GM12878 (cell line): Measurements from ENCODE around the gene MTSS2. TPM values are rescaled to one million over a fixed set of nuclear protein-coding genes. Genes with fewer than 3 reads are reported as not detected.

Experiments used
- ATAC-seq: fragments of 200-7000 bp; cut with Tn5 transposase; 3 replicates; pipeline ENCODE4 v1.9.1; 2020; ENCODE audit warnings: mild to moderate bottlenecking, moderate library complexity
- BruUV-seq: library from RNA; stranded (reverse); fragments of 400-500 nt; replicated peaks from 2 replicates; lab custom pipeline; 2021; lab: Mats Ljungman, UMichigan
- CTCF ChIA-PET: fragments of 300-600 bp; sonication (Branson Sonifier 250); formaldehyde crosslinking; extraction: SDS; loops from one replicate; lab custom pipeline; 2021; ENCODE audit warnings: inconsistent platforms; lab: Yijun Ruan, JAX
- POLR2A ChIA-PET: fragments of 350-600 bp; formaldehyde crosslinking; extraction: SDS; loops from one replicate; lab custom pipeline; 2021; ENCODE audit warnings: inconsistent platforms; lab: Charles Lee
- RAD21 ChIA-PET: fragments of 300-600 bp; sonication (Branson Sonifier 250); formaldehyde crosslinking; loops from one replicate; lab custom pipeline; 2023; ENCODE audit warnings: antibody characterized with exemption; ENCODE audit not compliant: unreplicated experiment; lab: Charles Lee
- SMC1A ChIA-PET: fragments of 300-600 bp; sonication (Branson Sonifier 250); formaldehyde crosslinking; loops from one replicate; lab custom pipeline; 2023; ENCODE audit not compliant: unreplicated experiment, uncharacterized antibody; lab: Charles Lee
- DNase-seq: peaks from one replicate; pipeline ENCODE4 v3.0.0-alpha.2; 2011; ENCODE audit warnings: low read depth, low spot score
- FAIRE-seq: peaks from 3 replicates; lab custom pipeline; 2011; peaks lifted over from hg19 to GRCh38; lab: Jason Lieb, UNC
- H2AFZ ChIP-seq: 2 replicates; pipeline ENCODE4 v1.6.0; 2011; ENCODE audit warnings: low read depth, low read length, control low read depth; ENCODE audit not compliant: control insufficient read depth
- H3K27ac ChIP-seq: 2 replicates; pipeline ENCODE4 v1.5.1; 2011; ENCODE audit warnings: control low read depth; ENCODE audit not compliant: control insufficient read depth, insufficient read depth
- H3K27me3 ChIP-seq, 2 experiments: replicated peaks in 1 of 2; 2 replicates each; pipeline versions ENCODE4 v1.6.0 to v1.6.1; 2011; ENCODE audit warnings: low read length in 1 of 2; ENCODE audit not compliant: control insufficient read depth in 2 of 2, insufficient read depth in 2 of 2
- H3K36me3 ChIP-seq, 2 experiments: 2 replicates each; pipeline ENCODE4 v1.5.1; 2011; ENCODE audit warnings: low read length in 1 of 2; ENCODE audit not compliant: control insufficient read depth in 2 of 2, insufficient read depth in 2 of 2
- H3K4me1 ChIP-seq: 2 replicates; pipeline ENCODE4 v1.6.1; 2011; ENCODE audit warnings: mild to moderate bottlenecking, low read length, moderate library complexity, mixed read lengths; ENCODE audit not compliant: control insufficient read depth, insufficient read depth
- H3K4me2 ChIP-seq: 2 replicates; pipeline ENCODE4 v1.6.0; 2011; ENCODE audit warnings: control low read depth; ENCODE audit not compliant: control insufficient read depth, insufficient read depth
- H3K4me3 ChIP-seq: fragments of 200-600 bp; sonication (generic); 2 replicates; pipeline ENCODE4 v1.5.1; 2016
- H3K79me2 ChIP-seq: 2 replicates; pipeline ENCODE4 v1.6.0; 2011; ENCODE audit warnings: low read length; ENCODE audit not compliant: control insufficient read depth, insufficient read depth
- H3K9ac ChIP-seq: 2 replicates; pipeline ENCODE4 v1.8.0; 2011; ENCODE audit warnings: low read length, control low read depth, mixed read lengths; ENCODE audit not compliant: control insufficient read depth, insufficient read depth
- H3K9me3 ChIP-seq: replicated peaks from 3 replicates; pipeline ENCODE4 v1.5.1; 2011; ENCODE audit warnings: mild to moderate bottlenecking, low read length; ENCODE audit not compliant: control insufficient read depth, insufficient read depth
- H4K20me1 ChIP-seq: 2 replicates; pipeline ENCODE4 v1.6.0; 2011; ENCODE audit not compliant: control insufficient read depth, insufficient read depth
- CBFB ChIP-seq: IDR thresholded peaks from 2 replicates; pipeline ENCODE4 v1.6.1; 2016; ENCODE audit warnings: antibody characterized with exemption, low read depth
- CREB1 ChIP-seq: IDR thresholded peaks from 2 replicates; pipeline ENCODE4 v1.6.1; 2012; ENCODE audit warnings: low read depth, mild to moderate bottlenecking, inconsistent platforms
- EP300 ChIP-seq, 2 experiments: fragments of 150-350 bp in 1 of 2; IDR thresholded peaks; 2 replicates each; pipeline ENCODE4 v1.6.1; 2011 to 2012; ENCODE audit warnings: low read depth in 2 of 2, low read length in 2 of 2, borderline replicate concordance in 1 of 2, improper control_type of control experiment in 1 of 2, inconsistent platforms in 1 of 2; ENCODE audit not compliant: control insufficient read depth in 1 of 2
- ESRRA ChIP-seq: IDR thresholded peaks from 2 replicates; pipeline ENCODE4 v1.6.1; 2012; ENCODE audit warnings: mild to moderate bottlenecking, low read length, improper control_type of control experiment
- HDAC2 ChIP-seq: fragments of 200-600 bp; sonication (generic); IDR thresholded peaks from 2 replicates; pipeline ENCODE4 v1.6.1; 2017
- KLF5 ChIP-seq: fragments of 450-650 bp; IDR thresholded peaks from 2 replicates; pipeline ENCODE4 v1.6.1; 2014; ENCODE audit warnings: mild to moderate bottlenecking; ENCODE audit not compliant: partially characterized antibody
- LARP7 ChIP-seq: fragments of 450-650 bp; IDR thresholded peaks from 2 replicates; pipeline ENCODE4 v1.6.1; 2017; ENCODE audit warnings: mild to moderate bottlenecking
- RAD21 ChIP-seq: IDR thresholded peaks from 2 replicates; pipeline ENCODE4 v1.6.1; 2011; ENCODE audit warnings: mild to moderate bottlenecking, low read depth, low read length, moderate library complexity; ENCODE audit not compliant: insufficient read depth
- ZNF622 ChIP-seq: fragments of 450-650 bp; IDR thresholded peaks from 2 replicates; pipeline ENCODE4 v1.6.1; 2017; ENCODE audit warnings: mild to moderate bottlenecking, inconsistent platforms
- WGBS: methylation state at CpG from one replicate; pipeline ENCODE4 v1.1.6; 2016; ENCODE audit warnings: low lambda C conversion rate; ENCODE audit not compliant: insufficient replicate concordance, insufficient coverage; ENCODE audit errors: missing lambda C conversion rate; 5-methylcytosine and 5-hydroxymethylcytosine counted together
- in situ Hi-C: fragments of 300-500 bp; cut with MboI; formaldehyde crosslinking; loops from 9 replicates; pipeline ENCODE4 v1.14.3; 2018; ENCODE audit warnings: mixed read lengths
- intact Hi-C: fragments of 100-400 bp; cut with micrococcal nuclease; formaldehyde crosslinking; loops from one replicate; pipeline ENCODE4 v1.14.2; 2022; ENCODE audit not compliant: unreplicated experiment
- polyA plus RNA-seq, 11 experiments: library from polyadenylated mRNA; depleted of rRNA in 4 of 11; unstranded in 6 of 11; stranded (reverse) in 5 of 11; fragments of >200 nt; fragmentation: Nextera tagmentation in 4 of 11; fragmentation: Illumina TruSeq in 1 of 11; extraction: Ambion mirVana in 4 of 11; extraction: Trizol in 1 of 11; gene quantifications; 1 replicate in 1 of 11; 2 replicates in 10 of 11; pipeline versions ENCODE4 v1.2.1 to v1.2.3, GENCODE V29; 2011 to 2016; ENCODE audit warnings: inconsistent platforms in 2 of 11, missing spikeins in 2 of 11, low read depth in 1 of 11
- total RNA-seq, 4 experiments: library from RNA; depleted of rRNA in 3 of 4; stranded (reverse); fragments of >200 nt in 3 of 4; fragmentation: Illumina TruSeq in 1 of 4; extraction: Trizol in 1 of 4; gene quantifications; 2 replicates each; pipeline versions ENCODE4 v1.2.1 to v1.2.3, GENCODE V29; 2013 to 2021
- TF ChIP-seq, protein P1 (sequence below): fragments of 450-650 bp; IDR thresholded peaks from 2 replicates; pipeline ENCODE4 v1.6.1; 2016; ENCODE audit warnings: mild to moderate bottlenecking
- TF ChIP-seq, protein P2 (sequence below): fragments of 450-650 bp; formaldehyde crosslinking; IDR thresholded peaks from 2 replicates; pipeline ENCODE4 v1.4.0; 2020; ENCODE audit warnings: mild to moderate bottlenecking, moderate library complexity
- TF ChIP-seq, protein P3 (sequence below): fragments of 450-650 bp; IDR thresholded peaks from 2 replicates; pipeline ENCODE4 v1.6.1; 2017; ENCODE audit warnings: mild to moderate bottlenecking, low read depth, inconsistent platforms; ENCODE audit not compliant: poor library complexity, severe bottlenecking
- TF ChIP-seq, protein P4 (sequence below): IDR thresholded peaks from 2 replicates; pipeline ENCODE4 v1.6.1; 2012; ENCODE audit warnings: low read depth, low read length, improper control_type of control experiment

The MTSS2 gene
- total and polyA plus RNA-seq, 10 of the 15 experiments (the other 5 are each of a cell fraction or from before 2014, with no cell fraction given) = under 0.01 to 0.51 (median 0.14) TPM; not detected in 4

DNA sequence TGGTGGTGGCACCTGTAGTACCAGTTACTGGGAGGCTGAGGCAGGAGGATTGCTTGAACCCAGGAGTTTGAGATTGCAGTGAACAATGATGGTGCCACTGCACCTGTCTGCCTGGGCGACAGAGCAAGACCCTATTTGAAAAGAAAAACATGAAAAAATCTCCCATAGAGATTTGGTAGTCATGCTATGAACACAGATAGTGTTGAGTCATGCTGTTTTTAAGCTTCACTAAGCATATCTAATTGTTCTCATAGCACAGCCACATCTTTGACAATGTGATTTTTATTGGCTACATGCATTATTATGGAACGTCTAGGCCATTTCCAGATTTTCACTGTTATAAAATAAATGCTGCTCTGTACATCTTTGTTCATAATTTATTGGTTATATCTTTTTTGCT lies 33.5 kb downstream of the MTSS2 start (continued):
- no peak for TF ChIP-seq EP300 (IDR thresholded peaks at IDR 0.05; ENCODE audit: borderline replicate concordance in 1 of 2, control insufficient read depth in 1 of 2, low read depth in 2 of 2, low read length in 2 of 2)
- TF ChIP-seq, protein P1, sequence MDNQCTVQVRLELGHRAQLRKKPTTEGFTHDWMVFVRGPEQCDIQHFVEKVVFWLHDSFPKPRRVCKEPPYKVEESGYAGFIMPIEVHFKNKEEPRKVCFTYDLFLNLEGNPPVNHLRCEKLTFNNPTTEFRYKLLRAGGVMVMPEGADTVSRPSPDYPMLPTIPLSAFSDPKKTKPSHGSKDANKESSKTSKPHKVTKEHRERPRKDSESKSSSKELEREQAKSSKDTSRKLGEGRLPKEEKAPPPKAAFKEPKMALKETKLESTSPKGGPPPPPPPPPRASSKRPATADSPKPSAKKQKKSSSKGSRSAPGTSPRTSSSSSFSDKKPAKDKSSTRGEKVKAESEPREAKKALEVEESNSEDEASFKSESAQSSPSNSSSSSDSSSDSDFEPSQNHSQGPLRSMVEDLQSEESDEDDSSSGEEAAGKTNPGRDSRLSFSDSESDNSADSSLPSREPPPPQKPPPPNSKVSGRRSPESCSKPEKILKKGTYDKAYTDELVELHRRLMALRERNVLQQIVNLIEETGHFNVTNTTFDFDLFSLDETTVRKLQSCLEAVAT = no peak
- TF ChIP-seq, protein P2, sequence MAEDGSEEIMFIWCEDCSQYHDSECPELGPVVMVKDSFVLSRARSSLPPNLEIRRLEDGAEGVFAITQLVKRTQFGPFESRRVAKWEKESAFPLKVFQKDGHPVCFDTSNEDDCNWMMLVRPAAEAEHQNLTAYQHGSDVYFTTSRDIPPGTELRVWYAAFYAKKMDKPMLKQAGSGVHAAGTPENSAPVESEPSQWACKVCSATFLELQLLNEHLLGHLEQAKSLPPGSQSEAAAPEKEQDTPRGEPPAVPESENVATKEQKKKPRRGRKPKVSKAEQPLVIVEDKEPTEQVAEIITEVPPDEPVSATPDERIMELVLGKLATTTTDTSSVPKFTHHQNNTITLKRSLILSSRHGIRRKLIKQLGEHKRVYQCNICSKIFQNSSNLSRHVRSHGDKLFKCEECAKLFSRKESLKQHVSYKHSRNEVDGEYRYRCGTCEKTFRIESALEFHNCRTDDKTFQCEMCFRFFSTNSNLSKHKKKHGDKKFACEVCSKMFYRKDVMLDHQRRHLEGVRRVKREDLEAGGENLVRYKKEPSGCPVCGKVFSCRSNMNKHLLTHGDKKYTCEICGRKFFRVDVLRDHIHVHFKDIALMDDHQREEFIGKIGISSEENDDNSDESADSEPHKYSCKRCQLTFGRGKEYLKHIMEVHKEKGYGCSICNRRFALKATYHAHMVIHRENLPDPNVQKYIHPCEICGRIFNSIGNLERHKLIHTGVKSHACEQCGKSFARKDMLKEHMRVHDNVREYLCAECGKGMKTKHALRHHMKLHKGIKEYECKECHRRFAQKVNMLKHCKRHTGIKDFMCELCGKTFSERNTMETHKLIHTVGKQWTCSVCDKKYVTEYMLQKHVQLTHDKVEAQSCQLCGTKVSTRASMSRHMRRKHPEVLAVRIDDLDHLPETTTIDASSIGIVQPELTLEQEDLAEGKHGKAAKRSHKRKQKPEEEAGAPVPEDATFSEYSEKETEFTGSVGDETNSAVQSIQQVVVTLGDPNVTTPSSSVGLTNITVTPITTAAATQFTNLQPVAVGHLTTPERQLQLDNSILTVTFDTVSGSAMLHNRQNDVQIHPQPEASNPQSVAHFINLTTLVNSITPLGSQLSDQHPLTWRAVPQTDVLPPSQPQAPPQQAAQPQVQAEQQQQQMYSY (CRISPR knock-in tag) = no peak
- no peak for TF ChIP-seq RAD21

DNA sequence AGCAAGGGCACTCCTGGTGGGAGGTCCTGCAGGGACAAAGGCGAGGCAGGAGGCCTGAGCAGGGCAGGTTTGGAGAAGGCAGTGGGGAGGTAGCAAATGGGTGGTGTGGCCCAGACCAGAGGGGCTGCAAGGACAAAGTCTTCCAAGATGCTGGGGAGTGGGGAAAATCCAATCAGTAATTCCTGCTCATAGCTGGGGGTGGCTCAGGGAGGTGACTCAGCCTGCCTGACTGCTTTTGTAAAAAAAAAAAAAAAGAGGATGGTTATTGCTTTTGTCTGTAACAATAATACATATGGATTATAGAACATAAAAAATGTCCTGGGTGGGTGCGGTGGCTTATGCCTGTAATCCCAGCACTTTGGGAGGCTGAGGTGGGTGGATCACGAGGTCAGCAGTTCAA lies 34.3 kb downstream of the MTSS2 start:
- FAIRE-seq = no peak
- POLR2A ChIA-PET = interaction anchor here (1.5 kb wide), 1 partner anchor 143 kb away, joined by 3 read pairs; no protein-coding TSS in a partner anchor
- intact Hi-C loops = loop anchor here (5.0 to 10.0 kb wide), 3 partner anchors 74 to 487 kb away; no protein-coding TSS in a partner anchor
- TF ChIP-seq KLF5 (no peak), CBFB (no peak), HDAC2 (no peak), CREB1 (no peak), ZNF622 (no peak), ESRRA (no peak), LARP7 (no peak)
- TF ChIP-seq, protein P3, sequence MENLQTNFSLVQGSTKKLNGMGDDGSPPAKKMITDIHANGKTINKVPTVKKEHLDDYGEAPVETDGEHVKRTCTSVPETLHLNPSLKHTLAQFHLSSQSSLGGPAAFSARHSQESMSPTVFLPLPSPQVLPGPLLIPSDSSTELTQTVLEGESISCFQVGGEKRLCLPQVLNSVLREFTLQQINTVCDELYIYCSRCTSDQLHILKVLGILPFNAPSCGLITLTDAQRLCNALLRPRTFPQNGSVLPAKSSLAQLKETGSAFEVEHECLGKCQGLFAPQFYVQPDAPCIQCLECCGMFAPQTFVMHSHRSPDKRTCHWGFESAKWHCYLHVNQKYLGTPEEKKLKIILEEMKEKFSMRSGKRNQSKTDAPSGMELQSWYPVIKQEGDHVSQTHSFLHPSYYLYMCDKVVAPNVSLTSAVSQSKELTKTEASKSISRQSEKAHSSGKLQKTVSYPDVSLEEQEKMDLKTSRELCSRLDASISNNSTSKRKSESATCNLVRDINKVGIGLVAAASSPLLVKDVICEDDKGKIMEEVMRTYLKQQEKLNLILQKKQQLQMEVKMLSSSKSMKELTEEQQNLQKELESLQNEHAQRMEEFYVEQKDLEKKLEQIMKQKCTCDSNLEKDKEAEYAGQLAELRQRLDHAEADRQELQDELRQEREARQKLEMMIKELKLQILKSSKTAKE = no peak
- TF ChIP-seq, protein P4, sequence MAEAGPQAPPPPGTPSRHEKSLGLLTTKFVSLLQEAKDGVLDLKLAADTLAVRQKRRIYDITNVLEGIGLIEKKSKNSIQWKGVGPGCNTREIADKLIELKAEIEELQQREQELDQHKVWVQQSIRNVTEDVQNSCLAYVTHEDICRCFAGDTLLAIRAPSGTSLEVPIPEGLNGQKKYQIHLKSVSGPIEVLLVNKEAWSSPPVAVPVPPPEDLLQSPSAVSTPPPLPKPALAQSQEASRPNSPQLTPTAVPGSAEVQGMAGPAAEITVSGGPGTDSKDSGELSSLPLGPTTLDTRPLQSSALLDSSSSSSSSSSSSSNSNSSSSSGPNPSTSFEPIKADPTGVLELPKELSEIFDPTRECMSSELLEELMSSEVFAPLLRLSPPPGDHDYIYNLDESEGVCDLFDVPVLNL = no peak

More for the DNA sequence above, 34.3 kb downstream of the MTSS2 start:
- Histone ChIP-seq H3K4me1 (no peaks in the 10 kb centered on the region), H3K4me3 (no peak overlapping the region), H2AFZ (no peak overlapping the region), H3K36me3 (no peaks in the 10 kb centered on the region), H4K20me1 (no peaks in the 10 kb centered on the region), H3K4me2 (no peak overlapping the region), H3K9ac (no peak overlapping the region), H3K9me3 (no peaks in the 10 kb centered on the region), H3K27me3 (no peaks in the 10 kb centered on the region), H3K27ac (no peak overlapping the region), H3K79me2 (no peaks in the 10 kb centered on the region)
- no TSS peak for BruUV-seq
- 47% methylated on average over 3 of the region's 3 CpGs for WGBS
- RAD21 ChIA-PET = interaction anchor here (0.6 kb wide), 1 partner anchor 561 kb away, joined by 3 read pairs; no protein-coding TSS in a partner anchor
- DNase-seq (no peak), ATAC-seq (no peak)
- CTCF ChIA-PET = interaction anchor here (0.7 to 2.9 kb wide), 5 partner anchors 116 to 487 kb away, joined by 3 to 15 read pairs (median 9); no protein-coding TSS in a partner anchor
- in situ Hi-C loops = loop anchor here (5.0 kb wide), 1 partner anchor 284 kb away; no protein-coding TSS in a partner anchor
- SMC1A ChIA-PET = no interaction called here
